GM18519 (cell line): ENCODE results near the gene ABHD14A.
"Not testable (repeated sequence)": the region's sequence is repeated elsewhere in the genome, so short reads cannot be mapped to it uniquely, and the experiment has no call there.

Source experiments
- ATAC-seq: cut with Tn5 transposase; IDR thresholded peaks from one replicate; pipeline ENCODE4 v1.9.1; 2021; ENCODE audit warnings: mild to moderate bottlenecking, moderate library complexity; ENCODE audit not compliant: unreplicated experiment, low FRiP score

ABHD14A gene

GRCh38 chr3:51974963-51975851 lies at the start of gene ABHD14A:
Gene ABHD14A, plus strand, starts transcription at chr3:51975064. Its CDS starts 72 bp downstream, at chr3:51975136.
- no peak for ATAC-seq

GRCh38 chr3:51927061-51927977 lies 47.5 kb upstream of the ABHD14A start:
- ATAC-seq = no peak

- no peak for ATAC-seq
These were observed 46.4 kb upstream of the ABHD14A start for GRCh38 chr3:51928438-51928837.

- ATAC-seq = not testable (repeated sequence)
These were observed 45.9 kb upstream of the ABHD14A start for GRCh38 chr3:51928981-51929380.

GRCh38 chr3:51929420-51930003 lies 45.4 kb upstream of the ABHD14A start:
- ATAC-seq = no peak

DNA sequence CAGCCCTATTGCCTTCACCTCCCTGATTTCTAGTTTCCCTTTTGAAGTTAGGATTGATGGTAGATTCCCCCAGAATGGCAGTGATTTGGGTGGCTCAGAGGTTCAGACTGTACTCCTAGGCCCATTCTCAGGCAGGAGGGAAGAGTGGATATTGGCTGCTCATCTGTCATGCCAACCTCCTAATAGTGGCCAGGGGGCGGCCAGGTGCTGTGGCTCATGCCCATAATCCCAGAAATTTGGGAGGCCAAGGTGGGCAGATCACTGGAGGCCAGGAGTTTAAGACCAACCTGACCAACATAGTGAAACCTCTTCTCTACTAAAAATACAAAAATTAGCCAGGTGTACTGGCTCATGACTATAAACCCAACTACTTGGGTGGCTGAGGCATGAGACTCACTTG lies 44.4 kb upstream of the ABHD14A start:
- no peak for ATAC-seq

- ATAC-seq = no peak
These were observed 43.1 kb upstream of the ABHD14A start for GRCh38 chr3:51931756-51932155.

DNA sequence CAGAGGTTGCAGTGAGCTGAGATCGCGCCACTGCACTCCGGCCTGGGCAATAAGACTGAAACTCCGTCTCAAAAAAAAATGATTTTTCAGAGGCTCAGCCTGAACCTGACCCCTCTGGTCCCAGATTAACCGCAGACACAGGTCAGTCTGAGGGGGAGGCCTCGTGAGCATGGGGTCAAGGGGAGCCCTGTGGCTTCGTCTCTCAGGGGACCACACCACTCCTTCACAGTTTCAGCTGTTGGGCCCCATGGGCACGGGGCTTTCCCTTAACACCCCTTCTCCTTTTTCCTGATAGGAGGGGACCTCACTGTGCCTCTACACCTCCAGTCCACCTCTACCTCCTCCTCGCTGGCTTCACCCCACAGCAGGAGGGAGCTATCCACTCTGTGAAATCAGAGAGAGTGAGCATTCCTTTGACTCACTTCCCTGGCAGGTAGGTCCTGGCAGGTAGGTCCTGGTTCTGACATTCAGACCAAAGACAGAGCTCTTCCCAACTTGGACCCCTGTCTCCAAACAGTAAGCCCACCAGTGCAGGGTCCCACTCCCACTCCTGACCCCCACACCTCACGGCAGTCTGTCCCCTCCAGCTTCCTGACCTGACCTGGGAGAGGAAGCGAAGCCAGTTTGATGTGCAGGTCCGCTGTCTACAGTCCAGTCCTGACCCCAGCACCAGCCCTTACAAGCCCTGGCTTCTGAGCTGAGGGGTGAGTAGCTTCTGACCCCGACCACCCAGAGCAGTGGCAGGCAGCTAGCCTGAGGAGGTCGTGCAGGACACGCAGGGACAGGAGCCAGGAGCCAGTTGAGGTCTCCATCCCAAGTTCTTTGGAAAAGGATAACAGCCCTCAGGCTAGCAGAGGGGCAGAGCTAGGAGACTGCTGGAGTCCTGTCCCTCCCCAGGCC lies 42.1 kb upstream of the ABHD14A start:
- ATAC-seq = no peak

DNA sequence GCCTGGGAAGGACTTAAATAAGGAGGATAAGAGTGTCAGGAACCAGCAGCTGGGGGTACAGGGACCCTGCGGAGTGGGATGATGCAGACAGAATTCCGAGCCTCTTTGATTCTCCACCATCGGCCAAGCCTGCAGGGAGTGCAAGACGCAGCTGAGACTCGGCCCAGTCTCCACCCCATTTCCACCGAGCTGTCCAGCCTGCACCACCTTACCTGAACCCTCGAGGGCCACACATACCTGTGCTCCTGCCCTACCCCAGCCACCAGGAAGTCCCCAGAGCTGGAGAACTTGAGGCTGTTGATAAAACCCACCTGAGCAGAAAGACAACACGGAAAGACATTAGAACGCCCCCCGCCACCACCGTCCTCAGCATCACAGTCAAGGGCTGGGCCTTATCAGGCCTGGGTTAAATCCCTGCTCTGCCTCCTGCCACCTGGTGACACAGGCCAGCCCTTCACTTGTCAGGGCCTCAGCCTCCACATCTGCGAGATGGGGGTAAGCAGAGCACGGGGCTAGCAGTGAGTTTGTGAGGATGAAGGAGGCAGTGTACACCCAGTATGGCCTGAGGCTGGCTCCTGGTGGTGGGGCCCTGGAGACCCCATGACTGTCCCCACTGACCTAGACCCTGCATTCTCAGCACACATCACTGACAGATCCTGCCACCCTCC lies 41.3 kb upstream of the ABHD14A start:
- ATAC-seq = no peak

DNA sequence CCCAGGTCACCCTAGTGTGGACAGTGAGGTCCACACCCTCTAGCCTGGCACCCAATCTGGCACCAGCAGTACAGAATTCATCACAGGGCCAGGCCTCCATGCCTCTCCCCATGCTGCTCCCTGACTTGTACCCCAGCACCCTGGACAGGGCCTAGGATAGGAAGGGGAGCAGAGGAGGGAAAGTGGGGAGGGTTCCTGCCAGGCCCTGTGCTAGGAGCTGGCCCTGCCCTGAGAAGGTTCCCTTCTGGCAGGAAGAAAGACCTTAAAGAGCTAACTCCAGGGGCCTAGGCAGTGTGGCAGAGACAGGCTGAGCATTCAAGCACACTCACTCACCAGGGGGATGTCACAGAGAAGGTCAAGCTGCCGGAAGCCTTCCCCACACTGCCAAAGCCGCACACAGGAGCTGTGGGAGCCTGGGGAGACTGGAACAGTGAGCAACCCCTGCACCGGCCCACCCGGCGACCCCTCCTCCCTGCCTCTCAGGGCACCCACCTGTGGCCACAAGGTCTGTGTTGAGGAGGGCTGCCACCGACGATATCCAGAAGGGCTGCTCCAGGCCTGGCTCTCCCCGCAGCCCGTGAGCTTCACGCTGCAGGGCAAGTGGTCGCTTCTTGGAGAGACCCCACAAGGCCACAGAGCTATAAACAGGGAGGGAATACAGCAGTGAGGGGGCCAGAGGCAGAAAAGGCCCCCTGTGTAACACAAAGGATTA lies 40.6 kb upstream of the ABHD14A start:
- ATAC-seq = no peak

- ATAC-seq = no peak
These were observed 39.6 kb upstream of the ABHD14A start for GRCh38 chr3:51934991-51935885.

DNA sequence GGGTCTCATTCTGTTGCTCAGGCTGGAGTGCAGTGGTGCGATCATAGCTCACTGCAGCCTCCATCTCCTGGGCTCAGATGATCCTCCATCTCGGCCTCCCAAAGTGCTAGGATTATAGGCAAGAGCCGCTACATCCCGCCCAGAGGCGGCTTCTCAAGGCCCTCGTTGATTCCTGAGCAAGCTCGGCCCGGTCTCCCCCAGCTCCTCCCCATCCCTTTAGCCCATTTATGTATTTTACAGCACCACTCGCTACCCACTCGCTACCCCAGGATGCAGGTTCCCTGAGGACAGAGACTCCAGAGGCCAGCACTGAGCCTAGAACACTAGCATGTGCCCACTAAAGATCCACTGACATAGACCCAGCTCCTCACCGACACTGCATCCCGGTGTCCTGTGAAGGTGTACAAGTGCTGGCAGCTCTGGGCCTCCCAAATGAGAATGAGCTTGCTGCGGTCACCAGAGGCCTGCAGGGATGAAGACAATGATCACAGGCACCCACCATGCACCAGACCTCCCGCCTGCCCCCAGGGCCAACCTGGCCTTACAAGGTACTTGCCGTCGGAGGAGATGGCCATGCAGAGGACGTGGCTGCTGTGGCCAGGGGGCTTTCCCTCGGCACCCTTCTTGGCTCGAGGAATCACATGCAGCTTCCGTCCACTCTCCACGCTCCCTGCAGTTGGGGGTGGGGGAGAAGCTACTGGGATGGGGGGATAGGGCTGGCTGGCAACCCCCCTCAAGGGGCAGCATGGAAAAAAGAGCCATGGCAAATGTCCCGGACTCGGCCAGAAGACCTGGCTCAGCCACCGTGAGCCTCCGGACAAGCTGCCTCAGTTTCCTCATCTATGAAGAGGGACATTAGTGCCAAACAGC lies 38.7 kb upstream of the ABHD14A start:
- ATAC-seq = no peak

DNA sequence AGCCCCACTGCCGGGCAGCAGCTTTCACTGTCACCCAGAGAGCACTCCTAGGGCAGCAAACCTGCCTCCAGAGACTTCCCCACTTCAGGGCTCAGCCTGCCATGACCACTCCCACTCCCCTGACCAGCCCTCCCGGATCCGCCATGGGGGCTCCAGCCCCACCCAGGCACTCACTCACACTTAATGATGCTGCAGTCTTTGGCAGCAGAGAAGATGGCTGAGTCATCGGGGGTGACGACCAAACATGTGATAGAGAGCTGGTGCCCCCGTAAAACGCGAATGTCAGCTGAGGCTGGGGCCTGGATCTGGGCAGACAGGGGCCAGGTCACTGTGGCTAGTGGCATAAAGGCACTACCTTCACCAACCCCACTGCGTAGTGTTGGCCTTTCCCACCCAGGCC lies 37.9 kb upstream of the ABHD14A start:
- no peak for ATAC-seq

DNA sequence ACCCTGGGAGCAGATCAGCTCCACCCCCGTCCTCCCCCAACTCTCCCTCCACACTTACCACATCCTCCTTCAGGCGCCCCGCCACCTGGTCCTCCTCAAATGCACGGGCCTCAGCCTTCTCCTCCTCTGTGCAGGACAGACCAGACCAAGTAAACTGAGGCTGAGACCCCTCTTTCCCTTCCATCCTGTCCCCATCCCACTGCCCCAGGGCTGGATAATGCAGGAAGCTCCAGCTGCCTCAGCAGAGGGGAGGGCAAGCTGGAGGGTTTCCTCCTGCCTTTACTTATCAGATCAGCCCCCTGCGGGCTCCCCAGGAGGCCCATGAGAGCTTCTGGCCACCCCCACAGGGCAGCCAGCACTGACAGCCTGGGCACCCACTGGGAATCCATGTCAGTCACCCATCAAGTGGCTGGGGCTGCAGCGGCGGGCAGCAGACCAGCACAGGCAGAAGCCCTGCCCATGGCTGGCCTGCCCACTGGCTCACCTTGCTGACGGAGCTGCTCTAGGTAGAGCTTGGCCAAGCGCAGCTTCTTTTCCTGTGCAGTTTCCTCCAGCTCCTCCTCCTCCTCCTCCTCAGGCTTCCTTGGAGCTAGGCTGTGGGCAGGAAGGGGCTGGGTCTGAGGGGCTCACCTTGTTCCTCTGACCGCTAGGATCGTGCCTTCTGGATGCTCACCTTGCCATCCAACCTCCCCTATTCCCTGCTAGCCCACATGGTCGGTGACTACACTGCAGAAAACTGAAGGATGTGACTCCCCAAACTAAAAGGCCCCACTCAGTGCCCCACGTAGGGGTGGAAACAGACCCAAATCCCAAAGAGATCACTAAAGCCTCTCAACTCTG lies 37.0 kb upstream of the ABHD14A start:
- no peak for ATAC-seq

DNA sequence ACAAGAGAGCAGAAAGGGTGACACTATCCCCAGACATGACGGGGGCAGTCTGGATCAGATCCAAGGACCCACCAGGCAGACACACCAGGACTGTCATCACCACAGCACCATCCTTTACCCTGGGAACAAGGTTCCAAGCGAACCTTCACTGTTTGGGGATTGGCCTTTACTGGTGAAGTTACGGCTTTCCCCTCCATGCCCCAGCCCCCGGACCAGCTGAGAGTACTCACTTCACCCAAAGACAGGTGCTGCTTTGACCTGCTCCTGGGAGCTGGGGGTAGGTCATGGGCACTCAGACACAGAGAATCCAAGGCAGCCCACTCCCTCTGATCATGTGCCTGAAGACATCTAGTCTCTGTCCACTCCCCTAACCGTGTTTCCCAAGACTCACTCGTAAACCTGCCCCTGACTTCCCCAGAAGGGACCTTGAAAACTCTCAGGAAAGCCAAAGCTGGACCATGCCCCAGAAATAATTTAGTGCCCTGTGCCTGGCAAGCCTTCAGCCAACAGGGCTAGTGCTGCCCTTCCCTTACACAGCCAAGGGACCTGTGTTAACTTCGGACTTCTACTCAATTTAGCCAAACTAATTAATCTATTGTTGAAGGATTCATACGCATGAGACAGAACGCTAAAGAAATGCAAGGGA lies 36.0 kb upstream of the ABHD14A start:
- ATAC-seq = no peak
